ENCODE data around the gene RCAN3. TPM values are rescaled to one million over a fixed set of nuclear protein-coding genes. Genes with fewer than 3 reads are reported as not detected.
A peak's percentile ranks its signal among the peaks of the same experiment; 100 is the strongest.
"Not testable (repeated sequence)": the region's sequence is repeated elsewhere in the genome, so short reads cannot be mapped to it uniquely, and the experiment has no call there.

RCAN3 gene
- total RNA-seq, 4 donors from 2014 or later = 5.4 to 15.7 (median 9.3) TPM

GRCh38 chr1:24516506-24516905 lies 13.9 kb downstream of the RCAN3 start:
- TF ChIP-seq, protein P1, sequence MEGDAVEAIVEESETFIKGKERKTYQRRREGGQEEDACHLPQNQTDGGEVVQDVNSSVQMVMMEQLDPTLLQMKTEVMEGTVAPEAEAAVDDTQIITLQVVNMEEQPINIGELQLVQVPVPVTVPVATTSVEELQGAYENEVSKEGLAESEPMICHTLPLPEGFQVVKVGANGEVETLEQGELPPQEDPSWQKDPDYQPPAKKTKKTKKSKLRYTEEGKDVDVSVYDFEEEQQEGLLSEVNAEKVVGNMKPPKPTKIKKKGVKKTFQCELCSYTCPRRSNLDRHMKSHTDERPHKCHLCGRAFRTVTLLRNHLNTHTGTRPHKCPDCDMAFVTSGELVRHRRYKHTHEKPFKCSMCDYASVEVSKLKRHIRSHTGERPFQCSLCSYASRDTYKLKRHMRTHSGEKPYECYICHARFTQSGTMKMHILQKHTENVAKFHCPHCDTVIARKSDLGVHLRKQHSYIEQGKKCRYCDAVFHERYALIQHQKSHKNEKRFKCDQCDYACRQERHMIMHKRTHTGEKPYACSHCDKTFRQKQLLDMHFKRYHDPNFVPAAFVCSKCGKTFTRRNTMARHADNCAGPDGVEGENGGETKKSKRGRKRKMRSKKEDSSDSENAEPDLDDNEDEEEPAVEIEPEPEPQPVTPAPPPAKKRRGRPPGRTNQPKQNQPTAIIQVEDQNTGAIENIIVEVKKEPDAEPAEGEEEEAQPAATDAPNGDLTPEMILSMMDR (IDR thresholded peaks at IDR 0.05) = no peak
- no peak for TF ChIP-seq POLR2A (IDR thresholded peaks at IDR 0.05)
- Histone ChIP-seq H3K4me1 (no peaks in the 10 kb centered on the region), H3K27ac (no peak overlapping the region), H3K9me3 (no peaks in the 10 kb centered on the region), H3K4me3 (no peak overlapping the region), H3K36me3 (no peaks in the 10 kb centered on the region), H3K27me3 (no peaks in the 10 kb centered on the region)
- no peak for DNase-seq

GRCh38 chr1:24517898-24518297 lies 15.3 kb downstream of the RCAN3 start:
- Histone ChIP-seq H3K4me1 (no peaks in the 10 kb centered on the region), H3K4me3 (no peak overlapping the region), H3K27me3 (no peaks in the 10 kb centered on the region), H3K27ac (no peak overlapping the region), H3K36me3 (no peaks in the 10 kb centered on the region), H3K9me3 (no peaks in the 10 kb centered on the region)
- no peak for DNase-seq
- TF ChIP-seq POLR2A (IDR thresholded peaks at IDR 0.05) = no peak
- TF ChIP-seq, protein P1 (IDR thresholded peaks at IDR 0.05) = no peak

DNA sequence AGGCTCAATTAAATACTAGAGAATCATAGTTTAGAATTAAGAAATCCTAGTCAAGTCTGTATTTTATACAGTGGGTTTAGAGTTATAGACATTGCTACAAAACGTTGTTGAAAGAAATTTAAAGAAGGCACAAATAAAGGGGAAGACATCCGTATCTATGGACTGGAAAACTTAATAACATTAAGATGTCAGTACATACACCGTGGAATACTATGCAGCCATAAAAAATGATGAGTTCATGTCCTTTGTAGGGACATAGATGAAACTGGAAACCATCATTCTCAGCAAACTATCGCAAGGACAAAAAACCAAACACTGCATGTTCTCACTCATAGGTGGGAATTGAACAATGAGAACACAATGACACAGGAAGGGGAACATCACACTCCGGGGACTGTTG lies 17.6 kb downstream of the RCAN3 start:
- H3K27ac ChIP-seq, H3K27me3 ChIP-seq, DNase-seq, H3K4me1 ChIP-seq, H3K9me3 ChIP-seq, H3K36me3 ChIP-seq, H3K4me3 ChIP-seq: not testable (repeated sequence)

DNA sequence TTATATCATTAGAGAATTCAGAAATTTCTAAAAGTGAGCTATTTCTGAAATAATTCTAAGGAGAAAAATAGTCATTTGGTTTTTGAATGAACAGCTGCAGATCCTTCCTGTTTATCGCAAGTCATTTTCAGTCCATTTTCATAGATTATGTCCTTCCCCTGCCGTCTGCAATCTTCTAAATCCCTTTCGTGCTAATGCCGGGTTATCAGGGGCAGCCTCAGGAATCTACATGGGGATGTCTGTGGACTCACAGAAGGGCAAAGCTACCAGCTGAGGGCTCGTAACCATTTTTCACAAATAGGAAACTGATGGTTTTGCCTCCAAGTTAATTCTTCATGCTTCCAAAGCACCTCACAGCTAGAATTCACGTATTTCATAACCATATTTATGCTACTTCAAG lies 23.0 kb downstream of the RCAN3 start:
- H3K27me3 ChIP-seq = no peaks in the 10 kb centered on the region
- DNase-seq = no peak
- TF ChIP-seq POLR2A (IDR thresholded peaks at IDR 0.05) = no peak
- TF ChIP-seq, protein P1 (IDR thresholded peaks at IDR 0.05) = no peak

GRCh38 chr1:24526045-24526444 lies 23.4 kb downstream of the RCAN3 start:
- TF ChIP-seq POLR2A (IDR thresholded peaks at IDR 0.05) = no peak
- TF ChIP-seq, protein P1 (IDR thresholded peaks at IDR 0.05) = no peak
- H3K9me3 ChIP-seq = no peaks in the 10 kb centered on the region
- no peaks in the 10 kb centered on the region for H3K4me1 ChIP-seq
- no peaks in the 10 kb centered on the region for H3K27me3 ChIP-seq
- no peak overlapping the region for H3K27ac ChIP-seq
- no peak overlapping the region for H3K4me3 ChIP-seq
- no peaks in the 10 kb centered on the region for H3K36me3 ChIP-seq
- no peak for DNase-seq

More for the DNA sequence above, 23.0 kb downstream of the RCAN3 start:
- Histone ChIP-seq H3K4me3 (no peak overlapping the region), H3K36me3 (no peaks in the 10 kb centered on the region), H3K9me3 (no peaks in the 10 kb centered on the region), H3K4me1 (no peaks in the 10 kb centered on the region), H3K27ac (no peak overlapping the region)

GRCh38 chr1:24526940-24527542 lies 24.4 kb downstream of the RCAN3 start:
- DNase-seq = peak in 2 of 3 donors; percentile 53 to 71
- Histone ChIP-seq H3K27ac (no peak overlapping the region), H3K4me1 (no peaks in the 10 kb centered on the region), H3K36me3 (no peaks in the 10 kb centered on the region), H3K4me3 (no peak overlapping the region), H3K9me3 (no peaks in the 10 kb centered on the region), H3K27me3 (no peaks in the 10 kb centered on the region)
- no peak for TF ChIP-seq POLR2A (IDR thresholded peaks at IDR 0.05)
- TF ChIP-seq, protein P1 (IDR thresholded peaks at IDR 0.05) = peak; percentile 31 to 61 (median 58)

Measured in Peyer's patch (tissue), 4 donors.